K562 (cell line): ENCODE measurements around the gene CRHR1. TPM values are rescaled to one million over a fixed set of nuclear protein-coding genes. Genes with fewer than 3 reads are reported as not detected.

Experiments used
- ESRRA ChIP-seq: fragments of 450-650 bp; IDR thresholded peaks from 2 replicates; pipeline ENCODE4 v1.6.1; 2014; ENCODE audit warnings: low read depth, mild to moderate bottlenecking, moderate library complexity, borderline replicate concordance
- GATAD2B ChIP-seq: fragments of 450-650 bp; IDR thresholded peaks from 2 replicates; pipeline ENCODE4 v1.6.1; 2017; ENCODE audit warnings: mild to moderate bottlenecking, borderline replicate concordance
- MBD2 ChIP-seq: sonication (generic); IDR thresholded peaks from 2 replicates; pipeline ENCODE4 v1.6.1; 2016; ENCODE audit warnings: low read depth, borderline replicate concordance
- MYC ChIP-seq, 2 experiments: fragments of 250-450 bp in 1 of 2; sonication (Bioruptor Pico) in 1 of 2; IDR thresholded peaks; 2 replicates each; pipeline versions ENCODE4 v1.5.1 to v1.6.1; 2012 to 2021; ENCODE audit warnings: low read depth in 2 of 2, borderline replicate concordance in 1 of 2, improper control_type of control experiment in 1 of 2, low read length in 1 of 2, mild to moderate bottlenecking in 1 of 2, moderate library complexity in 1 of 2
- MYNN ChIP-seq, 2 experiments: sonication (generic); formaldehyde crosslinking in 1 of 2; IDR thresholded peaks; 2 replicates each; pipeline versions ENCODE4 v1.5.0 to v1.6.1; 2016 to 2020; ENCODE audit warnings: antibody characterized with exemption in 1 of 2, missing genetic modification reagents in 1 of 2
- NFYB ChIP-seq: IDR thresholded peaks from 2 replicates; pipeline ENCODE4 v1.6.1; 2011; ENCODE audit warnings: mild to moderate bottlenecking, moderate library complexity; ENCODE audit not compliant: insufficient read length; ENCODE audit errors: extremely low read depth
- NUFIP1 ChIP-seq: fragments of 450-650 bp; IDR thresholded peaks from 2 replicates; pipeline ENCODE4 v1.6.1; 2018; ENCODE audit not compliant: partially characterized antibody
- RAD21 ChIP-seq, 2 experiments: fragments of 250-450 bp in 1 of 2; fragments of 450-650 bp in 1 of 2; sonication (Bioruptor Pico) in 1 of 2; formaldehyde crosslinking in 1 of 2; IDR thresholded peaks in 1 of 2; conservative IDR thresholded peaks in 1 of 2; 2 replicates each; pipeline versions ENCODE4 v1.4.0 to v1.8.0; 2020 to 2022; ENCODE audit warnings: mild to moderate bottlenecking in 2 of 2, moderate library complexity in 1 of 2
- SP2 ChIP-seq: IDR thresholded peaks from 2 replicates; pipeline ENCODE4 v1.6.1; 2011; ENCODE audit warnings: mild to moderate bottlenecking, low read depth, low read length, moderate library complexity; ENCODE audit not compliant: poor library complexity, severe bottlenecking; ENCODE audit errors: extremely low read depth
- ZNF445 ChIP-seq: fragments of 250-450 bp; sonication (Bioruptor Pico); IDR thresholded peaks from 2 replicates; pipeline ENCODE4 v1.4.0; 2020; ENCODE audit warnings: low read depth, mild to moderate bottlenecking, moderate library complexity
- polyA plus RNA-seq, 8 experiments: library from polyadenylated mRNA; depleted of rRNA in 4 of 8; stranded (reverse) in 5 of 8; unstranded in 3 of 8; fragments of >200 nt; fragmentation: Nextera tagmentation in 2 of 8; fragmentation: Illumina TruSeq in 1 of 8; extraction: Ambion mirVana in 2 of 8; extraction: Trizol in 1 of 8; gene quantifications; 2 replicates each; pipeline versions ENCODE4 v1.2.1 to v1.2.3, GENCODE V29; 2011 to 2014; ENCODE audit warnings: inconsistent platforms in 1 of 8, missing spikeins in 1 of 8
- total RNA-seq, 7 experiments: library from RNA; depleted of rRNA in 6 of 7; stranded (reverse); fragments of >200 nt in 6 of 7; fragmentation: Illumina TruSeq in 2 of 7; extraction: Trizol in 2 of 7; gene quantifications; 2 replicates each; pipeline versions ENCODE4 v1.2.1 to v1.2.3, GENCODE V29; 2011 to 2021; ENCODE audit warnings: low replicate concordance in 1 of 7
- TF ChIP-seq, protein P1 (sequence below): fragments of 450-650 bp; formaldehyde crosslinking; IDR thresholded peaks from 2 replicates; pipeline ENCODE4 v1.4.0; 2022; ENCODE audit warnings: missing genetic modification characterization
- TF ChIP-seq, protein P2 (sequence below): fragments of 450-650 bp; IDR thresholded peaks from 2 replicates; pipeline ENCODE4 v1.6.1; 2016

The CRHR1 gene
- total and polyA plus RNA-seq, 9 of the 15 experiments (the other 6 are each of a cell fraction or from before 2014, with no cell fraction given): 0.05 TPM; not detected in 8

DNA sequence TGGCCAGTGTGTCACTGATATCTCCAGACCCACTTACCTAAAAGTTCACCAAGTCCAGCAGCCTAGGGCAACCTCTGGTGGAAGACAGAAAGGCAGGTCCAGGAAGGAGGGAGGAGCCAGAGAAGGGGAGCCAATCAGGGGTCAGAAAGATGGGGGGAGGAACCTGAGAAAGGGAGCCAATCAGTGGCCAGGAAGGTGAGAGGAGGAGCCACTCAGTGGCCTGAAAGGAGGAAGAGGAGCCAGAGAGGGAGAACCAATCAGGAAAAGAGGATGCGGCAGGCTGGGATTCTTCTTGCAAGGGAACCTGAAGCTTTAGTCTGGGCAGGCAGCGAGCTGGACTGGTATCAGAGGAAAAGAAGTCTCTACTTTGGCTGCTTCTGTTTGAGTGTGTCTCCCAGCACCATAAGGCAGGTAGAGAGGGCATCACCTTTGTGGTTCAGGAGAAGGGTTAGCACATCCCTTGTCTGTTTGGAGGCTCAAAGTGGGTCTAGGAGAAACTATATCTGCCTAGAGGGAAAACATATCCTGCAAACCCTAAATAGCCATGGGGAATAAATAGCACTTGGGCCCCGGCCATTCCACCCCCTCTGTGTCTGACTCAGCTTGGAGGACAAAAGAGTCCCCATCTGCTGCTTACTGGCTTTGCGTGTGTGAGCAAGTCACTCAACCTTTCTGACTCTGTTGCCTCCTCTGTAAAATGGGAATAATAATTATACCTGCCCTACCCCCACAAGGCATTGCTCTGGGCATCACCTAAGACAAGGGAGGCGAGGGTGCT, 43.4 kb upstream of the CRHR1 start (continued):
- peak; percentile 21 for TF ChIP-seq SP2
- no peak for TF ChIP-seq ESRRA
- TF ChIP-seq, protein P1, sequence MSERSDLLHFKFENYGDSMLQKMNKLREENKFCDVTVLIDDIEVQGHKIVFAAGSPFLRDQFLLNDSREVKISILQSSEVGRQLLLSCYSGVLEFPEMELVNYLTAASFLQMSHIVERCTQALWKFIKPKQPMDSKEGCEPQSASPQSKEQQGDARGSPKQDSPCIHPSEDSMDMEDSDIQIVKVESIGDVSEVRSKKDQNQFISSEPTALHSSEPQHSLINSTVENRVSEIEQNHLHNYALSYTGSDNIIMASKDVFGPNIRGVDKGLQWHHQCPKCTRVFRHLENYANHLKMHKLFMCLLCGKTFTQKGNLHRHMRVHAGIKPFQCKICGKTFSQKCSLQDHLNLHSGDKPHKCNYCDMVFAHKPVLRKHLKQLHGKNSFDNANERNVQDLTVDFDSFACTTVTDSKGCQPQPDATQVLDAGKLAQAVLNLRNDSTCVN: peak; percentile 34; the same call in 1 of the 2 replicates
- no peak for TF ChIP-seq GATAD2B
- peak in 1 of 2 experiments; percentile 24; a peak in 2 of 4 replicates for TF ChIP-seq RAD21 (CRISPR knock-in tag; conservative IDR thresholded peaks at IDR 0.05 in 1 of 2, IDR thresholded peaks at IDR 0.05 in 1 of 2)
- TF ChIP-seq, protein P2, sequence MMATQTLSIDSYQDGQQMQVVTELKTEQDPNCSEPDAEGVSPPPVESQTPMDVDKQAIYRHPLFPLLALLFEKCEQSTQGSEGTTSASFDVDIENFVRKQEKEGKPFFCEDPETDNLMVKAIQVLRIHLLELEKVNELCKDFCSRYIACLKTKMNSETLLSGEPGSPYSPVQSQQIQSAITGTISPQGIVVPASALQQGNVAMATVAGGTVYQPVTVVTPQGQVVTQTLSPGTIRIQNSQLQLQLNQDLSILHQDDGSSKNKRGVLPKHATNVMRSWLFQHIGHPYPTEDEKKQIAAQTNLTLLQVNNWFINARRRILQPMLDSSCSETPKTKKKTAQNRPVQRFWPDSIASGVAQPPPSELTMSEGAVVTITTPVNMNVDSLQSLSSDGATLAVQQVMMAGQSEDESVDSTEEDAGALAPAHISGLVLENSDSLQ: peak; percentile 75
- peak; percentile 40; the same call in 1 of the 2 replicates for TF ChIP-seq MBD2
- no peak for TF ChIP-seq MYC (IDR thresholded peaks at IDR 0.05; ENCODE audit: low read depth, low read length)
- no peak for TF ChIP-seq MYC (CRISPR knock-in tag; IDR thresholded peaks at IDR 0.05; ENCODE audit: borderline replicate concordance, low read depth)
- no peak for TF ChIP-seq MYNN (IDR thresholded peaks at IDR 0.05)
- TF ChIP-seq MYNN (CRISPR knock-in tag; IDR thresholded peaks at IDR 0.05): no peak
- no peak for TF ChIP-seq NUFIP1
- no peak for TF ChIP-seq ZNF445
- TF ChIP-seq NFYB: peak; percentile 64
